Measurements from ENCODE around the gene NDUFV2. TPM values are rescaled to one million over a fixed set of nuclear protein-coding genes. Genes with fewer than 3 reads are reported as not detected.

The NDUFV2 gene
- total RNA-seq, 4 donors from 2014 or later: 66.3 to 161 (median 97.9) TPM

GRCh38 chr18:9135081-9135911 lies 32.8 kb downstream of the NDUFV2 start:
- no peak for TF ChIP-seq CTCF (IDR thresholded peaks at IDR 0.05; ENCODE audit: low read depth)

GRCh38 chr18:9135912-9136314 lies 33.4 kb downstream of the NDUFV2 start:
- TF ChIP-seq CTCF (IDR thresholded peaks at IDR 0.05; ENCODE audit: low read depth): no peak

- TF ChIP-seq CTCF (IDR thresholded peaks at IDR 0.05; ENCODE audit: low read depth): no peak
Observed at GRCh38 chr18:9136315-9137155, 34.0 kb downstream of the NDUFV2 start, which contains the start of gene ANKRD12. Gene ANKRD12, plus strand, starts transcription at chr18:9136781. Its CDS starts 45,652 bp downstream, at chr18:9182433.

- TF ChIP-seq CTCF (IDR thresholded peaks at IDR 0.05; ENCODE audit: low read depth): no peak
Observed at GRCh38 chr18:9137168-9138066, 34.9 kb downstream of the NDUFV2 start.

GRCh38 chr18:9139400-9140039 lies 37.0 kb downstream of the NDUFV2 start:
- TF ChIP-seq CTCF (IDR thresholded peaks at IDR 0.05; ENCODE audit: low read depth): no peak

- TF ChIP-seq CTCF (IDR thresholded peaks at IDR 0.05; ENCODE audit: low read depth): no peak
Observed at GRCh38 chr18:9140381-9140780, 37.9 kb downstream of the NDUFV2 start.

All from subcutaneous adipose tissue (tissue), 4 donors.